ENCODE measurements around the gene UGDH. TPM values are rescaled to one million over a fixed set of nuclear protein-coding genes. Genes with fewer than 3 reads are reported as not detected.
"Not testable (repeated sequence)": the region's sequence is repeated elsewhere in the genome, so short reads cannot be mapped to it uniquely, and the experiment has no call there.

The UGDH gene
- total RNA-seq, 8 experiments from 2014 or later, result 22.7 to 63.6 (median 36.3) TPM

DNA sequence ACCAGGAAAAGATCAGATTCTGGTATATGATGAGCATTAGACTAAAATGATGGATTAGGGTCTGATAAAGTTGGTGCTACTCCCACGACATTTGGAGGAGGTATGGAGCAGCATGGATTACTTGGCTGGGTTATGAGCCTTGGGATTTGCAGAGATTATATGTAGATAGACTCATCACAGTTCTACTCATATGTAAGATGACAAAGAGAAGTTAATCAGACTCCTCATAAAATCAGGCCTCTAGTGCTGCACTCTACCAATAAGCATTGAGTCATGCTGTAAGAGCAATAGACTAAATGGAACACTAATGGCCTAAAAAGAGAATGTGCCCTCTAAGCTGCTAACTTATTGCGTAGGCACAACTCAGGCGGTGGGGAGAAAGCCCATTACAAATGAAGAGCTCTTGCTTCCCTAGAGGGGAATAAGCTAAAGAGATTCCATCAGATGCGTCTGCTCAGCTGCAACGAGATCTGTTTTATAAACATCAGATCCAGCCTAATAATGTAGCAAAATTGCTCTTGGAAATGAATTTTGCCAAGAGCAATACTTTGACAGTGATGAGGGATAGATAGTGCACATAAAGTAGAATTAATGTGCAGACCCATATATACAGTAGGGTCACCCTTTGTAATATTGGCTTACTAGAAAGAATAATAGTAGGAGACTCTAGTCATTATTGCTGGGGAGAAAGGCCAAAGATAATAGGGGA lies 50.9 kb downstream of the UGDH start:
- 63 to 100% (median 83%) methylated on average over 1 to 5 of the region's 5 CpGs; no CpG with 5 or more reads in 3 of the 10 experiments for WGBS, 10 experiments
- peak in 2 of 8 experiments; percentile 33 to 56 for ATAC-seq (replicated peaks in 6 of 8)
- Histone ChIP-seq H3K4me1 (replicated peaks in 1 of 2) (no peaks in the 10 kb centered on the region), H3K27ac (no peak overlapping the region), H3K4me3 (no peak overlapping the region)
- in situ Hi-C loops (cut with MboI; ENCODE audit: low pct_unique_long_range_greater_than_20kb in 2 of 9, low sequenced_read_pairs in 9 of 9, unreplicated experiment in 9 of 9), result no loop called here

DNA sequence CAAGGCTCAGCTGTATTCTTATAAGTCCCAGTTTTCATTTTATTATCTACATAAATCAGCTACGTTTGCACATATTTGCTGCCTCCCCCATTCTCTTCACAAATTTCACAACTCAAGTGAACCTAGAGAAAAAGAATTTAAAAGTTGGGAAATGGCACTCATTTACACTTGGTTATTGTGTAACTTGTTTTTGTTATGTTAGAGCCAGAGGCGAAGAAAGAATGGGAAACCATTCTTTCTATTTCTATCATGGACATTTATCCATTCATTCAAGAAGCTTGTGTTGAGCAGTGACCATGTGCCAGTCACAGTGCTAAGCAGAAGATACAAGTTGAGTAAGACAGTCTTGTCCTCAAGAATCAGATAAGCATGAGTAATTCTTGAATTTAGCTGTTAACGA lies 54.8 kb downstream of the UGDH start:
- Histone ChIP-seq H3K4me3 (no peak overlapping the region), H3K27ac (no peak overlapping the region), H3K4me1 (replicated peaks in 1 of 2) (no peaks in the 10 kb centered on the region)
- no peak for ATAC-seq (replicated peaks in 6 of 8)
- in situ Hi-C loops (cut with MboI; ENCODE audit: low pct_unique_long_range_greater_than_20kb in 2 of 9, low sequenced_read_pairs in 9 of 9, unreplicated experiment in 9 of 9), result loop anchor here in 2 of 9 experiments (25.0 kb wide), 1 partner anchor 490 kb away; no protein-coding TSS in a partner anchor
- WGBS, 10 experiments, result 63 to 100% (median 85%) methylated on average over 1 to 3 of the region's 3 CpGs; no CpG with 5 or more reads in 1 of the 10 experiments

DNA sequence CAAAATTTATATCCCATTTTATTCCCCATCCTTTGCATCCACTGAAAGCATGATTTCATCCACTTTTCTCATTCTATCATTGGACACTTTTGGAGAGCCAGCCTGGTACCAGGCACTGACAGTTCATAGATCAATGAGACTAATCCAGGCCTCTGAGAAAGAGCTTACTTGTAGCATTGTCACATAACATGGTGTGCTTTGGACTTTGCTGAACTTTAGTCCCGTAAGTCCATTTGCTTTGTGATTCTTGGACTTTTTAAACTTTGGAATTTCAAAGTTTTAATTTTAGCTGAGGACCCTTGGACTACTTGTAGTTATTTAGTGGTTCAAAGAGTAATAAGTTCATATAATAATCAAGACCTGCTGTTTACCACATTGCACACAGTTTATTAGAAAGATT lies 56.8 kb downstream of the UGDH start:
- no peak for ATAC-seq (replicated peaks in 6 of 8)
- H3K4me1 ChIP-seq (replicated peaks in 1 of 2), result no peaks in the 10 kb centered on the region
- H3K4me3 ChIP-seq, result no peak overlapping the region
- in situ Hi-C loops (cut with MboI; ENCODE audit: low pct_unique_long_range_greater_than_20kb in 2 of 9, low sequenced_read_pairs in 9 of 9, unreplicated experiment in 9 of 9), result loop anchor here in 2 of 9 experiments (25.0 kb wide), 1 partner anchor 492 kb away; no protein-coding TSS in a partner anchor
- H3K27ac ChIP-seq, result no peak overlapping the region
- 75 to 100% (median 100%) methylated on average over 1 of the region's 1 CpG; no CpG with 5 or more reads in 1 of the 10 experiments for WGBS, 10 experiments

DNA sequence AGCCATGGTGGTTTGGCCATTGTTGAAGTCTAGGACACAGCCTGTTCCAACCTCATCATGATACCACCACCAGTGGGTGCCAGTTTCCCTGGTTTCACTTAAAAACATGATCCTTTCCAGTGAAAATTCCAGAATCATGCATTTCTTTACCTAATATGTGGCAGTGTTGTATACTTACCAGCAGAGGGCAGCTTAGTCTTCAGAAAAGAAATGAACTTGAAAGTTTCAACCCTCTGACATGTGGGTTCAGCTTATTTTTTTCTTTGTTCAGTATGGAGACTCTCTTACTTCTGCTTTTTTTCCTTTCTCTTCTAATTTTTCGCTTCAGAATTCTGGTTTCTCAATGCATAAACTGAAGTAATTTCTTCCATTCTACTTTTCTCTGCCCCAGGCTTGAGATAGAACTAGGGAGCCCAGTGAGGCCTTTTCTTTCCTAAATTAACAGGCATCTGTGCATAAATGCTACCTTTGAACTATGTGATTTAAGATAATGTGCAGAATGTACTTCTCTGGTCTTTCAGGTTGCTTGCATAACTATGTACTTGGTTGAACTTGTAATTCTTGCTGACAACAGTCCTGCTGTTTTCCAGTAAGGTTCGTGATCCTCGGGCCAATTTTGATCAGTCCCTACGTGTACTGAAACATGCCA lies 57.7 kb downstream of the UGDH start:
- peaks cover 0 to 3% of the 10 kb centered on the region in 2 donors for H3K4me1 ChIP-seq (replicated peaks in 1 of 2)
- in situ Hi-C loops (cut with MboI; ENCODE audit: low pct_unique_long_range_greater_than_20kb in 2 of 9, low sequenced_read_pairs in 9 of 9, unreplicated experiment in 9 of 9), result loop anchor here in 2 of 9 experiments (25.0 kb wide), 1 partner anchor 493 kb away; no protein-coding TSS in a partner anchor
- peak; percentile 44 to 78 (median 66) for ATAC-seq (replicated peaks in 6 of 8)
- 0 to 95% (median 72%) methylated on average over 1 to 4 of the region's 4 CpGs for WGBS, 10 experiments
- no peak overlapping the region for H3K4me3 ChIP-seq
- no peak overlapping the region for H3K27ac ChIP-seq

DNA sequence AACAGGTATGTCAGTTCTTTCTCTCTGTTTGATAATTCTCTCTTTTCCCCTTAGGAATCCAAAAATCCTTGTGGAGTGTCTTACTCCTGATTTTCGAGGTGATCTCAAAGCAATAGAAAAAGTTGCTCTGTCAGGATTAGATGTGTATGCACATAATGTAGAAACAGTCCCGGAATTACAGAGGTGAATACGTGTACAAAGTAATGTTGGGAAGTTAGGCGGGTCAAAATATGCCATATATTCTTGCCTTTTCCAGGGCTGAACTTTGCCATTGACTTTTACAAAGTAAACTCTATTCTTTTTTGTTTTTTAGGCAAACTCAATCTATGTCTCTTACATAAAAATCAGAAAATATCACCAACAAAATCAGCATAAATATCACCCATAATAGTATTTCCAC lies 59.8 kb downstream of the UGDH start:
- in situ Hi-C loops (cut with MboI; ENCODE audit: low pct_unique_long_range_greater_than_20kb in 2 of 9, low sequenced_read_pairs in 9 of 9, unreplicated experiment in 9 of 9), result loop anchor here in 2 of 9 experiments (25.0 kb wide), 1 partner anchor 495 kb away; no protein-coding TSS in a partner anchor

DNA sequence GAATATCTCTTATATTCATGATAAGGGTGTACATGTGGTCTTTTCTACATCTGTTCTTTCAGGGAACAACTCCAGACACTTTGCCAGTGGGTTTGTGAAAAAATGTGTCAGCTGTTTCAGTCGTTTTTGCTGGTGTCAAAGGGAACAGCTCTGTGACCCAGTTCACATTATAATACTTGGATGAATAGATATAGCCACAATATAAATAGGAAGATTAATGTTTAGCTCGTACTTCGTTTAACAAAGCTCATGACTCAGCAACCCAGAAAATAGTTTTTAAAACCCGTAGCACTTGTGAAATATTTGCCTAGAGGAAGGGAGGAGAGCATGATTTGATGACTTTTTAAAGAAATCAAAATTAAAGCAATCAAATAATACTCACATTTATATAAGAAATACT lies 60.5 kb downstream of the UGDH start:
- ATAC-seq (replicated peaks in 6 of 8), result peak in 3 of 8 experiments; percentile 20 to 30 (median 26)
- WGBS, 10 experiments, result 0 to 80% (median 38%) methylated on average over 1 to 4 of the region's 4 CpGs
- no peak overlapping the region for H3K4me3 ChIP-seq
- peaks cover 0 to 3% of the 10 kb centered on the region in 2 donors for H3K4me1 ChIP-seq (replicated peaks in 1 of 2)
- H3K27ac ChIP-seq, result no peak overlapping the region
- in situ Hi-C loops (cut with MboI; ENCODE audit: low pct_unique_long_range_greater_than_20kb in 2 of 9, low sequenced_read_pairs in 9 of 9, unreplicated experiment in 9 of 9), result loop anchor here in 2 of 9 experiments (25.0 kb wide), 1 partner anchor 496 kb away; no protein-coding TSS in a partner anchor

More for the DNA sequence above, 59.8 kb downstream of the UGDH start:
- Histone ChIP-seq H3K4me3 (no peak overlapping the region), H3K4me1 (replicated peaks in 1 of 2) (peaks cover 0 to 3% of the 10 kb centered on the region in 2 donors), H3K27ac (no peak overlapping the region)
- WGBS, 10 experiments, result 0 to 100% (median 64%) methylated on average over 1 to 4 of the region's 4 CpGs; no CpG with 5 or more reads in 2 of the 10 experiments
- ATAC-seq (replicated peaks in 6 of 8), result peak in 3 of 8 experiments; percentile 67 to 73 (median 68)

DNA sequence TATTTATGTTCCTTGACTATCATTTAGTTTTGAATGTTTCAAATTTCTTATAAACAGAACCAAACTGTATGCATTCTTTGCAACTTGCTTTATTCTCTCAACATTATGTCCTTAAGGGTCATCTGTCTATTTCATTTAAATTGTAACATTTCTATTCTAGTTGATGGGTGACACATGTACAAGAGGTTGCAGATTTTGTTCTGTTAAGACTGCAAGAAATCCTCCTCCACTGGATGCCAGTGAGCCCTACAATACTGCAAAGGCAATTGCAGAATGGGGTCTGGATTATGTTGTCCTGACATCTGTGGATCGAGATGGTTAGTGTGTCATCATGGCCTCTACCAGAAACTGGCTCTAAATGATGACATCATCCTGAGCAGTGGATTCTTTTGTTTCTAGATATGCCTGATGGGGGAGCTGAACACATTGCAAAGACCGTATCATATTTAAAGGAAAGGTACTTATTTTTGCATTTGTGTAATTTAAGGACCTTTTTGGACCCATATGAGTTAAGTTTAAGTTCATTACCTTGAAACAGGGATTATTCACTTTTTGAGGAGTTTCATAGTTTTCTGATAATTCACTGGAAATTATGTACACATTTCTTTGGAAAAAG lies 62.2 kb downstream of the UGDH start:
- H3K27ac ChIP-seq, result peak overlapping the region; percentile 65 to 72
- no peak overlapping the region for H3K4me3 ChIP-seq
- WGBS, 10 experiments, result 7 to 93% (median 80%) methylated on average over 1 to 2 of the region's 2 CpGs; no CpG with 5 or more reads in 4 of the 10 experiments
- in situ Hi-C loops (cut with MboI; ENCODE audit: low pct_unique_long_range_greater_than_20kb in 2 of 9, low sequenced_read_pairs in 9 of 9, unreplicated experiment in 9 of 9), result loop anchor here in 2 of 9 experiments (25.0 kb wide), 1 partner anchor 497 kb away; no protein-coding TSS in a partner anchor
- peaks cover 2 to 4% of the 10 kb centered on the region in 2 donors for H3K4me1 ChIP-seq (replicated peaks in 1 of 2)
- peak; percentile 43 to 97 (median 79) for ATAC-seq (replicated peaks in 6 of 8)

DNA sequence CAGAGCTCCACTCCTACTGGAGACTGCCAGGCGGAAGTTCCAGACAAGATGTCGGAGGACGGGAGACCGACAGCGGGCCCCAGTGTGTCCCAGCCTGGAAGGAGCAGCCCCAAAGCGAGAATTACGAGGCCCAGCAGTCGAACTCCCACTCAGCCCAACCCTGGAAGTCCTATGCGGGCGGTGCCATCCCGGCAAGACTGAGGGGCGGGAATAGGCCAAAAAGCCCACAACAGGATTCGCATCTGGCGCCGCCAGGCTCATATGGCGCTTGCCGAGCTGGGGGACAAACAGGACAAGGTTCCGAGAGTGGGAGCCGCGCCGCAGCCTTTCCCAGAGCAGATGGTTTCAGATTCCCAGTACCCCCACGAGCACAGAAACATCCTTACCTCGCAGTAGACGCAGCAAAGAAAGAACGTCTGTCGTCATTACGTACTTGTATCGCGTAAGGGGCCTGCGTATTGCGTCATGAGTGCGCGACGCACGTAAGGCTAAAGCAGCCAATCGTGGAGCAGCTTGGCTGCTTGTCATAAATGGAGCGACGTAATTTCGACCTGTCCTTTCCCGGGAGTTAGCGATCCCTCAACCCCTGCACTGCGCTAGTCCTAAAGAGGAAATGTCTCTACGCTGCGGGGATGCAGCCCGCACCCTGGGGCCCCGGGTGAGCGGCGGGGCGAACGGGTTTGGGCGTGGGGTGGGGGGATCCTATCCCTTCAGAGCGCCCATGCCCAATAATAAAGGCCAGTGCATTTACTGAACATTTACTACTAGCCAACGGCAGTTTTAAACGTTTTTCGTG lies 68.5 kb downstream of the UGDH start, which contains the start of the genes LIAS and RPL9:
LIAS (plus strand) TSS at position 552 of the 796 bp plus-strand sequence; CDS start at position 614, 62 bp downstream.
RPL9 (minus strand) TSS at position 418 of the 796 bp plus-strand sequence. CDS start 483 bp downstream, outside the sequence.
- in situ Hi-C loops (cut with MboI; ENCODE audit: low pct_unique_long_range_greater_than_20kb in 2 of 9, low sequenced_read_pairs in 9 of 9, unreplicated experiment in 9 of 9), result loop anchor here in 2 of 9 experiments (25.0 kb wide), 1 partner anchor 504 kb away; no protein-coding TSS in a partner anchor
- Histone ChIP-seq H3K4me1 (replicated peaks in 1 of 2) (peaks cover 14 to 15% of the 10 kb centered on the region in 2 donors), H3K27ac (peak within 1 kb of the TSS; percentile 77 to 91), H3K4me3 (peak within 1 kb of the TSS; percentile 72 to 98 (median 79))
- ATAC-seq (replicated peaks in 6 of 8), result peak; percentile 85 to 98 (median 96)
- WGBS, 10 experiments, result 0 to 2% (median 0%) methylated on average over 5 to 35 of the region's 55 CpGs; no CpG with 5 or more reads in 3 of the 10 experiments

DNA sequence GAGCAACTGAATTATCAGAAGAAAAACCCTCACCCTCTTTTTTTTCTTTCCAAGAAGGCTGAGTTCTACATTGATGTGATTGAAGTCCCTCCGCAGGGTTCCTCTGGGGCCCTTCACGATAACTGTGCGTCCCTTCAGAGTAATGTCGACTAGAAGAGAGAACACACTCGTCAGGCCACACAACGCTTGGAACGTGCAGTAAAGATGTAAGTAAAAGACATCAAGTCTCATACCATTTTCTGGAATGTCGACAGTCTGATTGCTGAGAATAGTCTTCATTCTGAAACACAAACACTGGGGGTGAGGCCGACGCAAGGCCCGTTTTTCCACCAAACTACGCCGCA lies 69.1 kb downstream of the UGDH start:
- in situ Hi-C loops (cut with MboI; ENCODE audit: low pct_unique_long_range_greater_than_20kb in 2 of 9, low sequenced_read_pairs in 9 of 9, unreplicated experiment in 9 of 9), result loop anchor here in 2 of 9 experiments (25.0 kb wide), 1 partner anchor 504 kb away; no protein-coding TSS in a partner anchor
- ATAC-seq (replicated peaks in 6 of 8), result not testable (repeated sequence)
- Histone ChIP-seq H3K27ac (peak overlapping the region; percentile 77 to 91), H3K4me3 (peak overlapping the region; percentile 72 to 98 (median 79)), H3K4me1 (replicated peaks in 1 of 2) (peaks cover 14 to 15% of the 10 kb centered on the region in 2 donors)
- WGBS, 10 experiments, result 0 to 4% (median 0%) methylated on average over 2 to 5 of the region's 13 CpGs; no CpG with 5 or more reads in 4 of the 10 experiments

DNA sequence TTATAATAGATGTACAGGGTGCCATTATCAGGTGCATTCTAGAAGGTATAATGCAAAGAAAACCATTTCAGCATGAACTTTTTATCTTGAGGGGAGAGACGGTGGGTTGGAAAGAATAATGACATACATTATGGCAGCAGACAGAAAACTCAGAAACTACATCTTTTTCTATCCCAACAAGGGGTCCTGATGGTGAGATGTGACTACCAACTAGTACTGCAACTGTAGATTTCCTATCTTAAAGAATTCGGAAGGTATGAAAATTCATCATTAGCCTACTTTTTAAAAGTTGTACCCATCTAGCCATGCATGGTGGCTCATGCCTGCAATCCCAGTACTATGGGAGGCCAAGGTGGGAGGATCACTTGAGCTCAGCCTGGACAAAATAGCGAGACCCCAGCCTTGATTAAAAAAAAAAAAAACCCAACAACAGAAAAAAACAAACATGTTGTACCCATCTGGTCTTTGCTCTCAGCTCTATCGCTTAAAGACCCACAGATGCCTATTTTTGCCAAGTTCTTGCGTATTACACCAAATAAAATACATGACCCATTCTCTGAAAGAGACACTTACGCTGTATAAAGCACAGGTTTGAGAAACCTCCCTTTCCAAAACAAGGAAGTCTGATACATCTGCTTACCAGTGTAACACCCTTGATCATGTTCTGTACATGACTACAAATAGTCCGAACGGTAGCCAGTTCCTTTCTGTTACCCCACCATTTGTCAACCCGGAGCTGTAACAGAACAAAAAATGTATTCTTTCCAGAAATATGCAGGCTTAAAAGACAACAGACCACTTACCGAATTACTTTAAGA lies 70.1 kb downstream of the UGDH start:
- 7 to 88% (median 78%) methylated on average over 1 to 10 of the region's 10 CpGs for WGBS, 10 experiments
- no peak for ATAC-seq (replicated peaks in 6 of 8)
- Histone ChIP-seq H3K4me1 (replicated peaks in 1 of 2) (peaks cover 14 to 15% of the 10 kb centered on the region in 2 donors), H3K4me3 (peak overlapping the region; percentile 72 to 98 (median 79)), H3K27ac (no peak overlapping the region)
- in situ Hi-C loops (cut with MboI; ENCODE audit: low pct_unique_long_range_greater_than_20kb in 2 of 9, low sequenced_read_pairs in 9 of 9, unreplicated experiment in 9 of 9), result loop anchor here in 2 of 9 experiments (25.0 kb wide), 1 partner anchor 505 kb away; no protein-coding TSS in a partner anchor

DNA sequence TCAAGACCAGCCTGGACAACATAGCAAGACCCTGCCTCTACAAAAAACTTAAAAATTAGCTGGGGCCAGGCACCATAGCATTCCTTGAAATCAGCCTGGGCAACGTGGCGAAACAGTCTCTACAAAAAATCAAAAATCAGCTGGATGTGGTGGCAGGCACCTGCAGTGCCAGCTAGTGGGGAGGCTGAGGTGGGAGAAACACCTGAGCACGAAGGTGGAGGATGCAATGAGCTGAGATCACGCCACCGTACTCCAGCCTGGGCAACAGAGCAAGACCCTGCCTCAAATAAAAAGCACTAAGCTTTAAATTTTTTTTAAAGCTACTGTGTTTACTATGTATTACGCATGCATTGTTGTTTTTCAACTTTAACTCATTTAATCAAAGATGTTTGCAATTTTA lies 71.8 kb downstream of the UGDH start:
- 78 to 100% (median 91%) methylated on average over 1 to 6 of the region's 6 CpGs; no CpG with 5 or more reads in 2 of the 10 experiments for WGBS, 10 experiments
- in situ Hi-C loops (cut with MboI; ENCODE audit: low pct_unique_long_range_greater_than_20kb in 2 of 9, low sequenced_read_pairs in 9 of 9, unreplicated experiment in 9 of 9), result loop anchor here in 2 of 9 experiments (25.0 kb wide), 1 partner anchor 507 kb away; no protein-coding TSS in a partner anchor
- Histone ChIP-seq H3K27ac (no peak overlapping the region), H3K4me1 (replicated peaks in 1 of 2) (peaks cover 14 to 15% of the 10 kb centered on the region in 2 donors), H3K4me3 (no peak overlapping the region)
- no peak for ATAC-seq (replicated peaks in 6 of 8)

Data from motor neuron (in vitro differentiated cells).